ENCODE measurements around the gene GALR3. TPM values are rescaled to one million over a fixed set of nuclear protein-coding genes. Genes with fewer than 3 reads are reported as not detected.
A peak's percentile ranks its signal among the peaks of the same experiment; 100 is the strongest.

GALR3 gene
- total RNA-seq, 3 donors from 2014 or later (not counting 1 experiment from before 2014, with no cell fraction given) = 0.24 to 0.32 TPM; not detected in 1

DNA sequence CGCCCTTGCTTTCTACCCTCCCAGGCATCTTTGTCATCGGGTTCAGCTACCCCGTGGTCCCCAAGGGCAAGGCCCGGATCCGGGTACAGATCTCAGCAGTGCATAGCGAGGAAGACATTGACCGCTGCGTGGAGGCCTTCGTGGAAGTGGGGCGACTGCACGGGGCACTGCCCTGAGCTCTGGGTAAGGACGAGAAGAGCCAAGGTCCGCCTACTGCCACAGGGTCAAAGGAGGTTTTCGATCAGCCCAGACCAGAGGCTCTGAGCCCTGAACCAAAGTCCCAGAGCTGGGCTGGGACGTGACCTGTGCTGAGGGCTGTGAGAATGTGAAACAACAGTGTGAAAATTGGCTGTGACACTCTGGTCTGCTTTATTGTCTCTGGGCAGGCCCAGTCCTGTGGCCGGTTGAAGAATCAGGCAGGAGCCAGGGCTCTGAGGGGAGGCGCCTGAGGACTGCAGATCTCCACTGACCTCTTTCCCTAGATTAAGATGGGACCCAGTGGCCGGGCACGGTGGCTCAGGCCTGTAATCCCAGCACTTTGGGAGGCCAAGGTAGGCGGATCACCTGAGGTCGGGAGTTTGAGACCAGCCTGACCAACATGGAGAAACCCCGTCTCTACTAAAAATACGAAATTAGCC is 6.5 kb upstream of the GALR3 start:
- Mint-ChIP-seq H3K27ac (no peak overlapping the region), H3K4me1 (peaks cover 0 to 14% of the 10 kb centered on the region in 2 donors), H3K36me3 (no peaks in the 10 kb centered on the region), H3K27me3 (ENCODE audit: low read depth in 2 of 2) (peaks cover 0 to 13% of the 10 kb centered on the region in 2 donors), H3K4me3 (no peak overlapping the region), H3K9me3 (no peaks in the 10 kb centered on the region)
- TF ChIP-seq, protein P1, sequence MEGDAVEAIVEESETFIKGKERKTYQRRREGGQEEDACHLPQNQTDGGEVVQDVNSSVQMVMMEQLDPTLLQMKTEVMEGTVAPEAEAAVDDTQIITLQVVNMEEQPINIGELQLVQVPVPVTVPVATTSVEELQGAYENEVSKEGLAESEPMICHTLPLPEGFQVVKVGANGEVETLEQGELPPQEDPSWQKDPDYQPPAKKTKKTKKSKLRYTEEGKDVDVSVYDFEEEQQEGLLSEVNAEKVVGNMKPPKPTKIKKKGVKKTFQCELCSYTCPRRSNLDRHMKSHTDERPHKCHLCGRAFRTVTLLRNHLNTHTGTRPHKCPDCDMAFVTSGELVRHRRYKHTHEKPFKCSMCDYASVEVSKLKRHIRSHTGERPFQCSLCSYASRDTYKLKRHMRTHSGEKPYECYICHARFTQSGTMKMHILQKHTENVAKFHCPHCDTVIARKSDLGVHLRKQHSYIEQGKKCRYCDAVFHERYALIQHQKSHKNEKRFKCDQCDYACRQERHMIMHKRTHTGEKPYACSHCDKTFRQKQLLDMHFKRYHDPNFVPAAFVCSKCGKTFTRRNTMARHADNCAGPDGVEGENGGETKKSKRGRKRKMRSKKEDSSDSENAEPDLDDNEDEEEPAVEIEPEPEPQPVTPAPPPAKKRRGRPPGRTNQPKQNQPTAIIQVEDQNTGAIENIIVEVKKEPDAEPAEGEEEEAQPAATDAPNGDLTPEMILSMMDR (IDR thresholded peaks at IDR 0.05) = no peak
- no peak overlapping the region for H3K4me3 ChIP-seq (ENCODE audit: low read length)
- no peaks in the 10 kb centered on the region for H3K27me3 ChIP-seq (ENCODE audit: control insufficient read depth, insufficient read depth, low read length)
- DNase-seq (no peak), ATAC-seq (no peak)
- H3K9me3 ChIP-seq (ENCODE audit: control insufficient read depth, insufficient read depth, low read length) = no peaks in the 10 kb centered on the region
- WGBS (ENCODE audit: insufficient coverage) = 96% methylated on average over 23 of the region's 23 CpGs
- H3K4me1 ChIP-seq (ENCODE audit: control insufficient read depth, insufficient read depth, low read length) = peaks cover 21% of the 10 kb centered on the region
- intact Hi-C loops (cut with micrococcal nuclease) = loop anchor here (1.0 to 5.0 kb wide), 2 partner anchors 47 to 136 kb away; partner anchors contain the start of genes C22orf23 and POLR2F
- H3K36me3 ChIP-seq (ENCODE audit: control insufficient read depth, insufficient read depth, low read length) = no peaks in the 10 kb centered on the region
- no peak overlapping the region for H3K27ac ChIP-seq (ENCODE audit: low read length)

DNA sequence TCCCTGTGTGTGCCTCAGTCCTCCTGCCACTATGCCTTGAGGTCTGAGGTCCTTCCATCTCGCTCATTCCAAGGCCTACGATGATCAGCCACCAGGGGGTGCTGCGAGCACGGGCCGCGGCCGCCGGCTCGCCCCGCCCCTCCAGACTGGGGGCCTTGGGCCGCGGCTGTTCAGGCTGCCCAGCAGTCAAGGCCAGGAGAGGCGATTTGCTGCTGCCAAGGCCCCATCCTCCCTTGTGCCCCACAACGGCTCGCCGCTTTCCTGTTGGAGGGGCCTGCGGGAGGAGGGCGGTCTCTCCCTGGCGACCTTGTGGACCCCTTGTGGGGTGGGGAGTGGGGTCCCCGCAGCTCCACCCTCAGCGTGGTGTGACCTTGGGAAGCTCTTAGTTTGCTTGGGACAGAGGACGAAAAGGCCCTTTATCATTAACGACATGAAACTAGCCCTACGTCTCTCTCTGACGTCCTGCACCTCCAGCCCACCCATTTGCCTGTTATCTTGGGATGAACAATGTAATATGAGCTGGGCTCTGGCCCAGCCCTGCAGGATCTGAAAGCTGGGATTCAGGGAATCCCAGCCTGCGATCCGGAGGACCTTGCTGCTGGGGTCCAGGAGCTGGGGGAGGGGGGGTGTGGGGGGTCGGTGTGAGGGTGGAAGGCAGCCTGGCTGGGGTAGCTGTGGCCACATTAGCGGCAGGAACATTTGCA is 5.3 kb upstream of the GALR3 start:
- DNase-seq (peak; percentile 85 to 87), ATAC-seq (peak; percentile 84 to 88 (median 87))
- H3K4me1 Mint-ChIP-seq = peaks cover 0 to 14% of the 10 kb centered on the region in 2 donors
- Histone ChIP-seq H3K27ac (ENCODE audit: low read length) (no peak overlapping the region), H3K36me3 (ENCODE audit: control insufficient read depth, insufficient read depth, low read length) (no peaks in the 10 kb centered on the region), H3K9me3 (ENCODE audit: control insufficient read depth, insufficient read depth, low read length) (no peaks in the 10 kb centered on the region), H3K4me1 (ENCODE audit: control insufficient read depth, insufficient read depth, low read length) (peaks cover 21% of the 10 kb centered on the region), H3K27me3 (ENCODE audit: control insufficient read depth, insufficient read depth, low read length) (no peaks in the 10 kb centered on the region), H3K4me3 (ENCODE audit: low read length) (no peak overlapping the region)
- 10% methylated on average over 29 of the region's 29 CpGs for WGBS (ENCODE audit: insufficient coverage)
- no peaks in the 10 kb centered on the region for H3K9me3 Mint-ChIP-seq
- no peaks in the 10 kb centered on the region for H3K36me3 Mint-ChIP-seq
- peak overlapping the region; percentile 58 for H3K4me3 Mint-ChIP-seq
- peaks cover 0 to 17% of the 10 kb centered on the region in 2 donors for H3K27me3 Mint-ChIP-seq (ENCODE audit: low read depth in 2 of 2)
- TF ChIP-seq, protein P1 (IDR thresholded peaks at IDR 0.05) = peak; percentile 87
- H3K27ac Mint-ChIP-seq = no peak overlapping the region
- intact Hi-C loops (cut with micrococcal nuclease) = loop anchor here (1.0 to 5.0 kb wide), 3 partner anchors 45 to 147 kb away; partner anchors contain the start of genes C22orf23 and POLR2F

DNA sequence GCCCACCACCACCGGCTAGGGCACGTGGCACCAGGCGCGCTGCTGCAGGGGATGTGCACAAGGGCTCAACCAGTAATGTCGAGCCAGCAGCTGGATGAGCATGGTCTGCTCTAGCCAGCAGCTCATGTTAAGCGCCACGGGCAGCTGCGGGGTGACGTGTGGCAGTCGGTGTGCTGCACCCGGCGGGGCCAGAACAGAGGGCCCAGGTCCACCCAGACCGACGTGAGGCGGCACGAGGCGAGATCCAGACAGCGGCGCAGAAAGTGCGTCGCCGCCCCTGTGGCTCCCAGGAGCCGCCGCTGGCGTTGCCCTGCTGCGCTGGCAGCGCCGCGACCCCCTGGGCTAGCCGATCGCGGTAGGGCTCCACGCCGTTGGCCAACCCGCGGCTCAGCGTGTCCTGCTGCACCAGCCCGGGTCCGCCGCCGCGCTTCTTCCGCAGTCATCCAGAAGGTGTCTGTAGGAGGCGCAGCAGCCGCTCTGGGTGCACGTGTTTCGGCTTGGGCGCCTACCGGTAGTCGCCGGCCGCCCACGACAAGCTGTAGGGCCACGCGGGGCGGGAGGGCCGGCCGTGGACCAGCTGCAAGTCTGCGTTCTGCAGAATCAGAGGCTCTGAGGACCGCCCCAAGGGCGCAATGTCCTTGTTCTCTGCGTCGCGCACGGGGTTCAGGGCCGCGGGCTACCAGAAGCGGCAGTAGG is 4.6 kb upstream of the GALR3 start:
- Histone ChIP-seq H3K9me3 (ENCODE audit: control insufficient read depth, insufficient read depth, low read length) (no peaks in the 10 kb centered on the region), H3K27me3 (ENCODE audit: control insufficient read depth, insufficient read depth, low read length) (no peaks in the 10 kb centered on the region), H3K27ac (ENCODE audit: low read length) (no peak overlapping the region), H3K4me1 (ENCODE audit: control insufficient read depth, insufficient read depth, low read length) (peaks cover 21% of the 10 kb centered on the region), H3K4me3 (ENCODE audit: low read length) (no peak overlapping the region), H3K36me3 (ENCODE audit: control insufficient read depth, insufficient read depth, low read length) (no peaks in the 10 kb centered on the region)
- Mint-ChIP-seq H3K36me3 (no peaks in the 10 kb centered on the region), H3K9me3 (no peaks in the 10 kb centered on the region), H3K4me1 (peaks cover 0 to 14% of the 10 kb centered on the region in 2 donors), H3K27me3 (ENCODE audit: low read depth in 2 of 2) (peaks cover 0 to 17% of the 10 kb centered on the region in 2 donors), H3K4me3 (peak overlapping the region; percentile 69), H3K27ac (no peak overlapping the region)
- intact Hi-C loops (cut with micrococcal nuclease) = loop anchor here (1.0 to 5.0 kb wide), 2 partner anchors 134 to 147 kb away; partner anchors contain the start of genes C22orf23 and POLR2F
- TF ChIP-seq, protein P1 (IDR thresholded peaks at IDR 0.05) = peak; percentile 50
- ATAC-seq (peak; percentile 76 to 83 (median 81)), DNase-seq (peak; percentile 58 to 77)
- WGBS (ENCODE audit: insufficient coverage) = 2% methylated on average over 68 of the region's 68 CpGs
